Activated CD4-positive, alpha-beta T cell treated with anti-CD3 and anti-CD28 coated beads, Interleukin-2, amount 50 U/mL, for 16 hours (primary cell): ENCODE data around the gene NCR1.
"Not testable (repeated sequence)": the region's sequence is repeated elsewhere in the genome, so short reads cannot be mapped to it uniquely, and the experiment has no call there.

Experiments
- DNase-seq: peaks from one replicate; pipeline ENCODE4 v3.0.0-alpha.2; 2020

NCR1 gene

GRCh38 chr19:54916822-54917221 lies 10.9 kb downstream of the NCR1 start:
- no peak for DNase-seq

- no peak for DNase-seq
Measured at GRCh38 chr19:54918499-54918898, 12.6 kb downstream of the NCR1 start.

- not testable (repeated sequence) for DNase-seq
Measured at GRCh38 chr19:54919646-54920563, 14.0 kb downstream of the NCR1 start.

GRCh38 chr19:54921082-54921481 lies 15.1 kb downstream of the NCR1 start:
- peak; percentile 11 for DNase-seq

- no peak for DNase-seq
Measured at GRCh38 chr19:54923276-54923675, 17.3 kb downstream of the NCR1 start.

- no peak for DNase-seq
Measured at GRCh38 chr19:54928299-54928698, 22.4 kb downstream of the NCR1 start.

GRCh38 chr19:54937926-54938325 lies 32.0 kb downstream of the NCR1 start:
- DNase-seq: peak; percentile 58

- DNase-seq: no peak
Measured at GRCh38 chr19:54938906-54939305, 33.0 kb downstream of the NCR1 start.

- not testable (repeated sequence) for DNase-seq
Measured at GRCh38 chr19:54939538-54939937, 33.6 kb downstream of the NCR1 start.

- DNase-seq: not testable (repeated sequence)
Measured at GRCh38 chr19:54943772-54944361, 37.9 kb downstream of the NCR1 start.

- no peak for DNase-seq
Measured at GRCh38 chr19:54947381-54947780, 41.4 kb downstream of the NCR1 start, which contains the start of gene NLRP7. TSS of gene NLRP7 (minus strand) at chr19:54947530.

- DNase-seq: no peak
Measured at GRCh38 chr19:54949412-54949811, 43.5 kb downstream of the NCR1 start.

- DNase-seq: not testable (repeated sequence)
Measured at GRCh38 chr19:54950580-54950979, 44.6 kb downstream of the NCR1 start.

GRCh38 chr19:54952591-54953344 lies 46.8 kb downstream of the NCR1 start:
- no peak for DNase-seq

- not testable (repeated sequence) for DNase-seq
Measured at GRCh38 chr19:54953345-54953713, 47.4 kb downstream of the NCR1 start.

- no peak for DNase-seq
Measured at GRCh38 chr19:54955376-54955775, 49.4 kb downstream of the NCR1 start.

- DNase-seq: peak; percentile 25
Measured at GRCh38 chr19:54959840-54960239, 53.9 kb downstream of the NCR1 start.
